Kidney epithelial cell (primary cell): ENCODE measurements around the gene ST3GAL3. TPM values are rescaled to one million over a fixed set of nuclear protein-coding genes. Genes with fewer than 3 reads are reported as not detected.

Source experiments
- DNase-seq: peaks from one replicate; pipeline ENCODE4 v3.0.0-alpha.2; 2010; ENCODE audit warnings: low read depth
- H3K27me3 ChIP-seq: 2 replicates; pipeline ENCODE4 v1.6.0; 2011; ENCODE audit warnings: low read length; ENCODE audit not compliant: control insufficient read depth, insufficient read depth
- H3K36me3 ChIP-seq: 2 replicates; pipeline ENCODE4 v1.5.1; 2011; ENCODE audit warnings: low read length; ENCODE audit not compliant: control insufficient read depth, insufficient read depth
- H3K4me3 ChIP-seq: 2 replicates; pipeline ENCODE4 v1.5.1; 2011; ENCODE audit warnings: low read depth, mild to moderate bottlenecking, control low read depth, low read length
- total RNA-seq: library from RNA; depleted of rRNA; stranded (reverse); fragments of >200 nt; gene quantifications from 2 replicates; pipeline ENCODE4 v1.2.3, GENCODE V29; 2015
- TF ChIP-seq, protein P1 (sequence below): IDR thresholded peaks from 2 replicates; pipeline ENCODE4 v1.5.1; 2011; ENCODE audit warnings: mild to moderate bottlenecking, moderate library complexity, low read length, control low read depth, inconsistent platforms; ENCODE audit not compliant: insufficient read depth, poor library complexity, severe bottlenecking

ST3GAL3 gene
- total RNA-seq, 1 donor from 2014 or later: 15.0 TPM

DNA sequence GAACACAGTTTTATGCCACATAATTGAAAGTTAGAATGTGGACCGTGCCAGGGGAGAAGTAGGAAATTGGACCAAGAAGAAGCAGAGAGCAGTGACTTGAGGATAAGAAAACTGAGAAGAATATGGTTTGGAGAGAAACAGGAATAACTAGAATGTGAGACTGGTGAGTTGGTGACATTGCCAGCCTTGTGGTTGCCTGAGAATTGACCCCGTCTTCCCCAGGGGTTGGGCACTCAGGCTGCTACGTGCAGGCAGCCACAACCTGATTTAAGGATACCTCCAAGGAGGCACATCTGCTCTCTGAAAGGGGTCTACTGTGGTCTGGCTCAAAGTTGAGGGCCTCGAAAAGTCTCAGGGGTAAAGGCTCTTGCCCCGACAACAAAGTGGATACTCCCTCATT, 114.1 kb downstream of the ST3GAL3 start:
- no peaks in the 10 kb centered on the region for H3K27me3 ChIP-seq
- TF ChIP-seq, protein P1, sequence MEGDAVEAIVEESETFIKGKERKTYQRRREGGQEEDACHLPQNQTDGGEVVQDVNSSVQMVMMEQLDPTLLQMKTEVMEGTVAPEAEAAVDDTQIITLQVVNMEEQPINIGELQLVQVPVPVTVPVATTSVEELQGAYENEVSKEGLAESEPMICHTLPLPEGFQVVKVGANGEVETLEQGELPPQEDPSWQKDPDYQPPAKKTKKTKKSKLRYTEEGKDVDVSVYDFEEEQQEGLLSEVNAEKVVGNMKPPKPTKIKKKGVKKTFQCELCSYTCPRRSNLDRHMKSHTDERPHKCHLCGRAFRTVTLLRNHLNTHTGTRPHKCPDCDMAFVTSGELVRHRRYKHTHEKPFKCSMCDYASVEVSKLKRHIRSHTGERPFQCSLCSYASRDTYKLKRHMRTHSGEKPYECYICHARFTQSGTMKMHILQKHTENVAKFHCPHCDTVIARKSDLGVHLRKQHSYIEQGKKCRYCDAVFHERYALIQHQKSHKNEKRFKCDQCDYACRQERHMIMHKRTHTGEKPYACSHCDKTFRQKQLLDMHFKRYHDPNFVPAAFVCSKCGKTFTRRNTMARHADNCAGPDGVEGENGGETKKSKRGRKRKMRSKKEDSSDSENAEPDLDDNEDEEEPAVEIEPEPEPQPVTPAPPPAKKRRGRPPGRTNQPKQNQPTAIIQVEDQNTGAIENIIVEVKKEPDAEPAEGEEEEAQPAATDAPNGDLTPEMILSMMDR: no peak
- no peak overlapping the region for H3K4me3 ChIP-seq
- no peaks in the 10 kb centered on the region for H3K36me3 ChIP-seq
- DNase-seq: no peak

DNA sequence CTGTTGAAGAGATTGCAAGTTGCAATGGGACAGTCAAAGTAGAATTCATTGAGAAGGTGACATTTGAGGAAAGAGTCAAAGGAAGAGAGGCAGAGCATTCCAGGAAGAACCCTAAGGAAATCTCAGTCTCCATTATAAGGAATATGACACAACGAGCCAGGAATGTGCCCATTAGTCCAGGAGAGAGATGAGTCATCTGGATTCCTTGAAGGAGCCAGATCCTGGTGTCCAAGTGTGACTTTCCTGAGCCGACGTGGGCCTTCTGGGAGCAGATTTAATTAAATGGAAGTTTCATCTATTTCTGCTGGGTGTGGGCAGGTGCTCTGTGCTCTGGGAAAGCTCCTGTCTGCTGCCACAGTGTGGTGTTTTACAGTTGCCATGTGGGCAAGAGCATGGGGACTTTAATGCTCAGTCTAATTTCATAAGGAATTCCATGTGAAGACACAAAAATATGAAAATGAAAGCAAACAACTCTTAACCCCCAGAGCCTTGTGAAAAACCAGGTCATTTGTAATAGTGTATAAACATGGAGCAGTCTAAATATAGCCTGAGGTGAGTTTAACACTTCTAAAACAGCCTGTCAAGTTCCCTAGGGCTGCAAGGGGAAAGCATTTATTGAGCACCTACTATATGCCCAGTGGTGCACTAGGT, 114.8 kb downstream of the ST3GAL3 start:
- H3K36me3 ChIP-seq: no peaks in the 10 kb centered on the region
- TF ChIP-seq, protein P1: no peak
- H3K27me3 ChIP-seq: no peaks in the 10 kb centered on the region
- DNase-seq: peak; percentile 91
- H3K4me3 ChIP-seq: no peak overlapping the region

DNA sequence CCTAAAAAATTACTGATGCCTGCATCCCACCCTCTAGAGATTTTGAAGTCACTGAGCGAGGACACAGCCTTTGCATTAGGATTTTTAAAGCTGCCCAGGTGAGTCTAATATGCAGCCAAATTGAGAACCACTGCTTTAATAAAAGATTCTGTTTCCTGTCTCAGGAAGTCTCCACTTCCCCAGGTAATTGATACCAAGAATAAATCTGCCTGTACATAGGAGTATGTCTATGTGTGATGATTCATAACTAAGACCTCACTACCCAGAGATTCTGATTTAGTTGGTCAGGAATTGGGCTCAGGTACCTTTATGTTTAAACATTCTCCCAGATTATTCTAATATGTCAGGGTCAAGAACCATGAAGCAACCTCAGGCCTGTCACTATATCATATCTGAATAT, 117.5 kb downstream of the ST3GAL3 start:
- H3K4me3 ChIP-seq: no peak overlapping the region
- DNase-seq: no peak
- H3K36me3 ChIP-seq: no peaks in the 10 kb centered on the region
- H3K27me3 ChIP-seq: no peaks in the 10 kb centered on the region
- TF ChIP-seq, protein P1: no peak

DNA sequence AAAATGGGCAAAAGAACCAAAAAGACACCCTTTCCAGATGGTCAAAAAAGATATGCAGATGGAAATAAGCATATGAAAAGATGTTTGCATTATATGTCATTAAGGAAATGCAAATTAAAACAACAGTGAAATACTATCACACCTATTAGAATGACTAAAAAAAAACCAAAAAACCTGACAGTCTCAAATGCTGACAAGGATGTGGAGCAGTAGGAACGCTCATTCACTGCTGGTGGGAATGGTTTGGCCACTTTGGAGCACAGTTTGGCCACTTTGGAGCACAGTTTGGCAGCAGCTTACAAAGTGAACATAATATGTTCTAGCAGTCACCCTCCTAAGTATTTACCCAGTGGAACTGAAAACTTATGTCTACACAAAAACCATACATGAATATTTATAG, 121.2 kb downstream of the ST3GAL3 start:
- Histone ChIP-seq H3K27me3 (no peaks in the 10 kb centered on the region), H3K4me3 (no peak overlapping the region), H3K36me3 (peaks cover 2% of the 10 kb centered on the region)
- no peak for DNase-seq
- TF ChIP-seq, protein P1: no peak

DNA sequence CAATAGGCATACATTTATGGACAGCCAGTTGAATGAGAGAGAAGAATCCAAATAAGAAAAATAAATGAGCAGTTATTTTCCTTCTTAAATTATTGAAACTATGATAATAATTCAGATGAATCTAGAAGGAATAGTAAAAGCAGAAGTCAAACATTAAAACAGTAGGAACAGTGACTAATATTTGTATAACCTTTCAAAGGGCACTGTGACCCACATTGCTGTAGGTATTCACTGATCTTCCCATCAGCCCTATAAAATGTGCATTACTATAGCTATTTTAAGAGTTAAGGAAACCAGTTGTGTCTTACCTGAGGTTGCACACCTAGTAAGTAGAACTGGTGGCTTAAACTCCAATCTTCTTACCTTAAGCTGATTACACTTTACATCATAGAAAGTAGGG, 123.5 kb downstream of the ST3GAL3 start:
- Histone ChIP-seq H3K36me3 (peaks cover 2% of the 10 kb centered on the region), H3K27me3 (no peaks in the 10 kb centered on the region), H3K4me3 (no peak overlapping the region)
- no peak for DNase-seq
- TF ChIP-seq, protein P1: no peak

DNA sequence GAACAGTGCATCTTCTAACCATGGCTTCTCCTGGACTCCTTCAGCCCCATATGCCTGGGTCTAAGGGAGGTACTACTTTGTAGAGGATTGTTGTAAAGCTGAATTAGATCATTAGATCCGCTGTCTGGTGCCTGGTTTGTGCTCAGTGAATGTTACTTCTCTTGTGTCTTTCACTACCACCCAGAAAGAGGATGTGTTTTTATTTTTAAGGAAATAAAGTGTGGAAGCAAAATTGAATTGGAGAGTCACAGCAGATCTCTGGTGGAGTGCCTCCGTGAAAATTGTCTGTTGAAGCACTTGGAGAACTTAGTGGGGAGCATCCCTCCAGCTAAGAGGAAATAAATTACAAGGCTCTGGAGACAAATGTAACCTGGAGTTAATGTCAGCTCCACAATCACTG, 124.5 kb downstream of the ST3GAL3 start:
- no peak for DNase-seq
- Histone ChIP-seq H3K27me3 (no peaks in the 10 kb centered on the region), H3K4me3 (no peak overlapping the region), H3K36me3 (peaks cover 2% of the 10 kb centered on the region)
- TF ChIP-seq, protein P1: no peak
